Measurements from ENCODE around the gene PACSIN1. TPM values are rescaled to one million over a fixed set of nuclear protein-coding genes. Genes with fewer than 3 reads are reported as not detected.

PACSIN1 gene
- total RNA-seq, result 0.11 and 0.18 TPM in 2 replicates

- intact Hi-C loops (cut with micrococcal nuclease), result no loop called here
Measured at GRCh38 chr6:34465531-34466241, at the start of gene PACSIN1. Gene PACSIN1, plus strand, starts transcription at chr6:34466076. Its CDS starts 60,230 bp downstream, at chr6:34526306.

- intact Hi-C loops (cut with micrococcal nuclease), result no loop called here
Measured at GRCh38 chr6:34416877-34417371, 49.0 kb upstream of the PACSIN1 start.

- intact Hi-C loops (cut with micrococcal nuclease), result no loop called here
Measured at GRCh38 chr6:34418367-34418766, 47.5 kb upstream of the PACSIN1 start.

GRCh38 chr6:34423254-34423653 lies 42.6 kb upstream of the PACSIN1 start:
- intact Hi-C loops (cut with micrococcal nuclease), result loop anchor here (10.0 kb wide), 1 partner anchor 272 kb away; the partner anchor contains the start of gene ILRUN

- intact Hi-C loops (cut with micrococcal nuclease), result loop anchor here (2.0 to 10.0 kb wide), 2 partner anchors 32 to 270 kb away; partner anchors contain the start of genes ILRUN and NUDT3
Measured at GRCh38 chr6:34424200-34425131, 41.4 kb upstream of the PACSIN1 start.

GRCh38 chr6:34425132-34425497 lies 40.8 kb upstream of the PACSIN1 start:
- intact Hi-C loops (cut with micrococcal nuclease), result loop anchor here (2.0 to 10.0 kb wide), 2 partner anchors 32 to 270 kb away; partner anchors contain the start of genes ILRUN and NUDT3

GRCh38 chr6:34425498-34426410 lies 40.1 kb upstream of the PACSIN1 start, which contains the start of gene RPS10:
Gene RPS10, minus strand, starts transcription at chr6:34426069. Its CDS starts 848 bp downstream, at chr6:34425221.
- intact Hi-C loops (cut with micrococcal nuclease), result loop anchor here (1.0 to 10.0 kb wide), 5 partner anchors 33 to 331 kb away; partner anchors contain the start of genes ILRUN, NUDT3 and SNRPC

- intact Hi-C loops (cut with micrococcal nuclease), result no loop called here
Measured at GRCh38 chr6:34435916-34436315, 30.0 kb upstream of the PACSIN1 start.

GRCh38 chr6:34436803-34437643 lies 28.9 kb upstream of the PACSIN1 start:
- intact Hi-C loops (cut with micrococcal nuclease), result no loop called here

- intact Hi-C loops (cut with micrococcal nuclease), result no loop called here
Measured at GRCh38 chr6:34437644-34437970, 28.3 kb upstream of the PACSIN1 start.

- intact Hi-C loops (cut with micrococcal nuclease), result no loop called here
Measured at GRCh38 chr6:34438705-34439104, 27.2 kb upstream of the PACSIN1 start.

GRCh38 chr6:34439442-34439841 lies 26.4 kb upstream of the PACSIN1 start:
- intact Hi-C loops (cut with micrococcal nuclease), result no loop called here

- intact Hi-C loops (cut with micrococcal nuclease), result no loop called here
Measured at GRCh38 chr6:34441526-34441925, 24.4 kb upstream of the PACSIN1 start.

- intact Hi-C loops (cut with micrococcal nuclease), result no loop called here
Measured at GRCh38 chr6:34445313-34445860, 20.5 kb upstream of the PACSIN1 start.

GRCh38 chr6:34447386-34447785 lies 18.5 kb upstream of the PACSIN1 start:
- intact Hi-C loops (cut with micrococcal nuclease), result no loop called here

- intact Hi-C loops (cut with micrococcal nuclease), result no loop called here
Measured at GRCh38 chr6:34447910-34448309, 18.0 kb upstream of the PACSIN1 start.

GRCh38 chr6:34451192-34451591 lies 14.7 kb upstream of the PACSIN1 start:
- intact Hi-C loops (cut with micrococcal nuclease), result no loop called here

- intact Hi-C loops (cut with micrococcal nuclease), result no loop called here
Measured at GRCh38 chr6:34455831-34456230, 10.0 kb upstream of the PACSIN1 start.

GRCh38 chr6:34457382-34457741 lies 8.5 kb upstream of the PACSIN1 start:
- intact Hi-C loops (cut with micrococcal nuclease), result no loop called here

All from T-helper 2 cell treated with Interferon-gamma antibody and Interleukin-4, amounts not matched to agents 100 ng/mL and 5 ng/mL, for 36 hours (primary cell).